ENCODE data around the gene WEE1.

- TF ChIP-seq, protein P1, sequence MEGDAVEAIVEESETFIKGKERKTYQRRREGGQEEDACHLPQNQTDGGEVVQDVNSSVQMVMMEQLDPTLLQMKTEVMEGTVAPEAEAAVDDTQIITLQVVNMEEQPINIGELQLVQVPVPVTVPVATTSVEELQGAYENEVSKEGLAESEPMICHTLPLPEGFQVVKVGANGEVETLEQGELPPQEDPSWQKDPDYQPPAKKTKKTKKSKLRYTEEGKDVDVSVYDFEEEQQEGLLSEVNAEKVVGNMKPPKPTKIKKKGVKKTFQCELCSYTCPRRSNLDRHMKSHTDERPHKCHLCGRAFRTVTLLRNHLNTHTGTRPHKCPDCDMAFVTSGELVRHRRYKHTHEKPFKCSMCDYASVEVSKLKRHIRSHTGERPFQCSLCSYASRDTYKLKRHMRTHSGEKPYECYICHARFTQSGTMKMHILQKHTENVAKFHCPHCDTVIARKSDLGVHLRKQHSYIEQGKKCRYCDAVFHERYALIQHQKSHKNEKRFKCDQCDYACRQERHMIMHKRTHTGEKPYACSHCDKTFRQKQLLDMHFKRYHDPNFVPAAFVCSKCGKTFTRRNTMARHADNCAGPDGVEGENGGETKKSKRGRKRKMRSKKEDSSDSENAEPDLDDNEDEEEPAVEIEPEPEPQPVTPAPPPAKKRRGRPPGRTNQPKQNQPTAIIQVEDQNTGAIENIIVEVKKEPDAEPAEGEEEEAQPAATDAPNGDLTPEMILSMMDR (conservative IDR thresholded peaks at IDR 0.05; ENCODE audit: low read depth in 2 of 2): no peak
- TF ChIP-seq EZH2 (IDR thresholded peaks at IDR 0.05; ENCODE audit: low read depth, unreplicated experiment) (no peak), ETS1 (IDR thresholded peaks at IDR 0.05) (no peak), ZNF331 (CRISPR knock-in tag; IDR thresholded peaks at IDR 0.05; ENCODE audit: low read depth) (no peak), POLR2AphosphoS5 (IDR thresholded peaks at IDR 0.05; ENCODE audit: low read depth) (no peak), CREB1 (CRISPR knock-in tag; IDR thresholded peaks at IDR 0.05; ENCODE audit: low read depth) (no peak), JUNB (IDR thresholded peaks at IDR 0.05; ENCODE audit: unreplicated experiment) (no peak), STAT1 (IDR thresholded peaks at IDR 0.05; ENCODE audit: unreplicated experiment) (no peak), EZH2phosphoT487 (IDR thresholded peaks at IDR 0.05; ENCODE audit: unreplicated experiment) (no peak), ZNF114 (CRISPR knock-in tag; IDR thresholded peaks at IDR 0.05) (no peak), NANOG (IDR thresholded peaks at IDR 0.05; ENCODE audit: borderline replicate concordance) (no peak)
- TF ChIP-seq, protein P2, sequence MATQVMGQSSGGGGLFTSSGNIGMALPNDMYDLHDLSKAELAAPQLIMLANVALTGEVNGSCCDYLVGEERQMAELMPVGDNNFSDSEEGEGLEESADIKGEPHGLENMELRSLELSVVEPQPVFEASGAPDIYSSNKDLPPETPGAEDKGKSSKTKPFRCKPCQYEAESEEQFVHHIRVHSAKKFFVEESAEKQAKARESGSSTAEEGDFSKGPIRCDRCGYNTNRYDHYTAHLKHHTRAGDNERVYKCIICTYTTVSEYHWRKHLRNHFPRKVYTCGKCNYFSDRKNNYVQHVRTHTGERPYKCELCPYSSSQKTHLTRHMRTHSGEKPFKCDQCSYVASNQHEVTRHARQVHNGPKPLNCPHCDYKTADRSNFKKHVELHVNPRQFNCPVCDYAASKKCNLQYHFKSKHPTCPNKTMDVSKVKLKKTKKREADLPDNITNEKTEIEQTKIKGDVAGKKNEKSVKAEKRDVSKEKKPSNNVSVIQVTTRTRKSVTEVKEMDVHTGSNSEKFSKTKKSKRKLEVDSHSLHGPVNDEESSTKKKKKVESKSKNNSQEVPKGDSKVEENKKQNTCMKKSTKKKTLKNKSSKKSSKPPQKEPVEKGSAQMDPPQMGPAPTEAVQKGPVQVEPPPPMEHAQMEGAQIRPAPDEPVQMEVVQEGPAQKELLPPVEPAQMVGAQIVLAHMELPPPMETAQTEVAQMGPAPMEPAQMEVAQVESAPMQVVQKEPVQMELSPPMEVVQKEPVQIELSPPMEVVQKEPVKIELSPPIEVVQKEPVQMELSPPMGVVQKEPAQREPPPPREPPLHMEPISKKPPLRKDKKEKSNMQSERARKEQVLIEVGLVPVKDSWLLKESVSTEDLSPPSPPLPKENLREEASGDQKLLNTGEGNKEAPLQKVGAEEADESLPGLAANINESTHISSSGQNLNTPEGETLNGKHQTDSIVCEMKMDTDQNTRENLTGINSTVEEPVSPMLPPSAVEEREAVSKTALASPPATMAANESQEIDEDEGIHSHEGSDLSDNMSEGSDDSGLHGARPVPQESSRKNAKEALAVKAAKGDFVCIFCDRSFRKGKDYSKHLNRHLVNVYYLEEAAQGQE (IDR thresholded peaks at IDR 0.05; ENCODE audit: unreplicated experiment): no peak
- TF ChIP-seq, protein P3, sequence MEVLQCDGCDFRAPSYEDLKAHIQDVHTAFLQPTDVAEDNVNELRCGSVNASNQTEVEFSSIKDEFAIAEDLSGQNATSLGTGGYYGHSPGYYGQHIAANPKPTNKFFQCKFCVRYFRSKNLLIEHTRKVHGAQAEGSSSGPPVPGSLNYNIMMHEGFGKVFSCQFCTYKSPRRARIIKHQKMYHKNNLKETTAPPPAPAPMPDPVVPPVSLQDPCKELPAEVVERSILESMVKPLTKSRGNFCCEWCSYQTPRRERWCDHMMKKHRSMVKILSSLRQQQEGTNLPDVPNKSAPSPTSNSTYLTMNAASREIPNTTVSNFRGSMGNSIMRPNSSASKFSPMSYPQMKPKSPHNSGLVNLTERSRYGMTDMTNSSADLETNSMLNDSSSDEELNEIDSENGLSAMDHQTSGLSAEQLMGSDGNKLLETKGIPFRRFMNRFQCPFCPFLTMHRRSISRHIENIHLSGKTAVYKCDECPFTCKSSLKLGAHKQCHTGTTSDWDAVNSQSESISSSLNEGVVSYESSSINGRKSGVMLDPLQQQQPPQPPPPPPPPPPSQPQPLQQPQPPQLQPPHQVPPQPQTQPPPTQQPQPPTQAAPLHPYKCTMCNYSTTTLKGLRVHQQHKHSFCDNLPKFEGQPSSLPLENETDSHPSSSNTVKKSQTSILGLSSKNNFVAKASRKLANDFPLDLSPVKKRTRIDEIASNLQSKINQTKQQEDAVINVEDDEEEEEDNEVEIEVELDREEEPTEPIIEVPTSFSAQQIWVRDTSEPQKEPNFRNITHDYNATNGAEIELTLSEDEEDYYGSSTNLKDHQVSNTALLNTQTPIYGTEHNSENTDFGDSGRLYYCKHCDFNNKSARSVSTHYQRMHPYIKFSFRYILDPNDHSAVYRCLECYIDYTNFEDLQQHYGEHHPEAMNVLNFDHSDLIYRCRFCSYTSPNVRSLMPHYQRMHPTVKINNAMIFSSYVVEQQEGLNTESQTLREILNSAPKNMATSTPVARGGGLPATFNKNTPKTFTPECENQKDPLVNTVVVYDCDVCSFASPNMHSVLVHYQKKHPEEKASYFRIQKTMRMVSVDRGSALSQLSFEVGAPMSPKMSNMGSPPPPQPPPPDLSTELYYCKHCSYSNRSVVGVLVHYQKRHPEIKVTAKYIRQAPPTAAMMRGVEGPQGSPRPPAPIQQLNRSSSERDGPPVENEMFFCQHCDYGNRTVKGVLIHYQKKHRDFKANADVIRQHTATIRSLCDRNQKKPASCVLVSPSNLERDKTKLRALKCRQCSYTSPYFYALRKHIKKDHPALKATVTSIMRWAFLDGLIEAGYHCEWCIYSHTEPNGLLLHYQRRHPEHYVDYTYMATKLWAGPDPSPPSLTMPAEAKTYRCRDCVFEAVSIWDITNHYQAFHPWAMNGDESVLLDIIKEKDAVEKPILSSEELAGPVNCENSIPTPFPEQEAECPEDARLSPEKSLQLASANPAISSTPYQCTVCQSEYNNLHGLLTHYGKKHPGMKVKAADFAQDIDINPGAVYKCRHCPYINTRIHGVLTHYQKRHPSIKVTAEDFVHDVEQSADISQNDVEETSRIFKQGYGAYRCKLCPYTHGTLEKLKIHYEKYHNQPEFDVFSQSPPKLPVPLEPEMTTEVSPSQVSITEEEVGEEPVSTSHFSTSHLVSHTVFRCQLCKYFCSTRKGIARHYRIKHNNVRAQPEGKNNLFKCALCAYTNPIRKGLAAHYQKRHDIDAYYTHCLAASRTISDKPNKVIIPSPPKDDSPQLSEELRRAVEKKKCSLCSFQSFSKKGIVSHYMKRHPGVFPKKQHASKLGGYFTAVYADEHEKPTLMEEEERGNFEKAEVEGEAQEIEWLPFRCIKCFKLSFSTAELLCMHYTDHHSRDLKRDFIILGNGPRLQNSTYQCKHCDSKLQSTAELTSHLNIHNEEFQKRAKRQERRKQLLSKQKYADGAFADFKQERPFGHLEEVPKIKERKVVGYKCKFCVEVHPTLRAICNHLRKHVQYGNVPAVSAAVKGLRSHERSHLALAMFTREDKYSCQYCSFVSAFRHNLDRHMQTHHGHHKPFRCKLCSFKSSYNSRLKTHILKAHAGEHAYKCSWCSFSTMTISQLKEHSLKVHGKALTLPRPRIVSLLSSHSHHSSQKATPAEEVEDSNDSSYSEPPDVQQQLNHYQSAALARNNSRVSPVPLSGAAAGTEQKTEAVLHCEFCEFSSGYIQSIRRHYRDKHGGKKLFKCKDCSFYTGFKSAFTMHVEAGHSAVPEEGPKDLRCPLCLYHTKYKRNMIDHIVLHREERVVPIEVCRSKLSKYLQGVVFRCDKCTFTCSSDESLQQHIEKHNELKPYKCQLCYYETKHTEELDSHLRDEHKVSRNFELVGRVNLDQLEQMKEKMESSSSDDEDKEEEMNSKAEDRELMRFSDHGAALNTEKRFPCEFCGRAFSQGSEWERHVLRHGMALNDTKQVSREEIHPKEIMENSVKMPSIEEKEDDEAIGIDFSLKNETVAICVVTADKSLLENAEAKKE (CRISPR knock-in tag; IDR thresholded peaks at IDR 0.05): no peak
These were observed 8.2 kb downstream of the WEE1 start for GRCh38 chr11:9581556-9582161.
